Panc1 (cell line): Measurements from ENCODE around the gene MRGPRX2. TPM values are rescaled to one million over a fixed set of nuclear protein-coding genes. Genes with fewer than 3 reads are reported as not detected.

Experiments used
- ATAC-seq: fragments of 200-7000 bp; cut with Tn5 transposase; 2 replicates; pipeline ENCODE4 v1.9.1; 2020; ENCODE audit warnings: mild to moderate bottlenecking, moderate library complexity
- BruUV-seq: library from RNA; stranded (reverse); fragments of 400-500 nt; replicated peaks from 2 replicates; lab custom pipeline; 2021; lab: Mats Ljungman, UMichigan
- CTCF ChIA-PET: fragments of 300-600 bp; sonication (Branson Sonifier 250); formaldehyde crosslinking; loops from one replicate; lab custom pipeline; 2022; ENCODE audit warnings: antibody characterized with exemption; lab: Charles Lee
- POLR2A ChIA-PET: fragments of 300-600 bp; sonication (Branson Sonifier 250); formaldehyde crosslinking; loops from one replicate; lab custom pipeline; 2022; ENCODE audit warnings: antibody characterized with exemption; lab: Charles Lee
- DNase-seq: peaks from one replicate; pipeline ENCODE4 v3.0.0-alpha.2; 2010; ENCODE audit warnings: low read depth, low spot score
- H3K27ac ChIP-seq: 2 replicates; pipeline ENCODE4 v1.5.1; 2011; ENCODE audit warnings: mild to moderate bottlenecking, low read length, inconsistent platforms
- H3K27me3 ChIP-seq: fragments of 200-500 bp; sonication (Bioruptor generic); 2 replicates; pipeline ENCODE4 v1.6.0; 2014; ENCODE audit warnings: low read length, inconsistent platforms; ENCODE audit not compliant: control insufficient read depth, insufficient read depth
- H3K36me3 ChIP-seq: fragments of 200-500 bp; sonication (Bioruptor generic); 2 replicates; pipeline ENCODE4 v1.5.1; 2014; ENCODE audit warnings: inconsistent platforms, mild to moderate bottlenecking, low read length, moderate library complexity; ENCODE audit not compliant: control insufficient read depth, insufficient read depth
- H3K4me1 ChIP-seq: 2 replicates; pipeline ENCODE4 v1.5.1; 2011; ENCODE audit warnings: inconsistent platforms, mild to moderate bottlenecking, low read length, moderate library complexity; ENCODE audit not compliant: control insufficient read depth, insufficient read depth
- H3K4me3 ChIP-seq, 2 experiments: 2 replicates each; pipeline ENCODE4 v1.5.1; 2011 to 2012; ENCODE audit warnings: low read depth in 2 of 2, low read length in 2 of 2, mild to moderate bottlenecking in 2 of 2, inconsistent platforms in 1 of 2, moderate library complexity in 1 of 2
- H3K9me3 ChIP-seq: fragments of 200-500 bp; sonication (Bioruptor generic); 2 replicates; pipeline ENCODE4 v1.5.1; 2014; ENCODE audit warnings: low read depth, mild to moderate bottlenecking, inconsistent platforms, low read length, moderate library complexity; ENCODE audit not compliant: control insufficient read depth, insufficient read depth
- POLR2AphosphoS5 ChIP-seq: IDR thresholded peaks from 2 replicates; pipeline ENCODE4 v1.6.1; 2012; ENCODE audit warnings: mild to moderate bottlenecking, low read depth, low read length, moderate library complexity
- SIN3A ChIP-seq: IDR thresholded peaks from 2 replicates; pipeline ENCODE4 v1.6.1; 2012; ENCODE audit warnings: low read depth, mild to moderate bottlenecking, low read length, moderate library complexity, borderline replicate concordance; ENCODE audit not compliant: insufficient read depth
- TCF7L2 ChIP-seq: IDR thresholded peaks from 2 replicates; pipeline ENCODE4 v1.6.1; 2011; ENCODE audit warnings: mild to moderate bottlenecking, low read depth, low read length, inconsistent platforms
- in situ Hi-C: cut with HindIII; loops from 2 replicates; pipeline ENCODE4 v1.10.0; 2016; ENCODE audit warnings: low sequenced_read_pairs, low pct_unique_long_range_greater_than_20kb
- intact Hi-C: fragments of 100-400 bp; cut with micrococcal nuclease; formaldehyde crosslinking; loops from one replicate; pipeline ENCODE4 v1.10.0; 2022; ENCODE audit not compliant: unreplicated experiment
- total RNA-seq: library from RNA; stranded (reverse); gene quantifications from one replicate; pipeline ENCODE4 v1.2.1, GENCODE V29; 2021; ENCODE audit not compliant: unreplicated experiment
- TF ChIP-seq, protein P1 (sequence below): fragments of 450-650 bp; IDR thresholded peaks from 2 replicates; pipeline ENCODE4 v1.5.1; 2017; ENCODE audit warnings: mild to moderate bottlenecking
- TF ChIP-seq, protein P2 (sequence below), 2 experiments: IDR thresholded peaks; 2 replicates each; pipeline ENCODE4 v1.6.1; 2011 to 2012; ENCODE audit warnings: low read depth in 2 of 2, control low read depth in 1 of 2, low read length in 1 of 2, mild to moderate bottlenecking in 1 of 2, moderate library complexity in 1 of 2; ENCODE audit not compliant: insufficient read depth in 1 of 2

Gene MRGPRX2
- total RNA-seq, 1 experiment from 2014 or later: not detected

DNA sequence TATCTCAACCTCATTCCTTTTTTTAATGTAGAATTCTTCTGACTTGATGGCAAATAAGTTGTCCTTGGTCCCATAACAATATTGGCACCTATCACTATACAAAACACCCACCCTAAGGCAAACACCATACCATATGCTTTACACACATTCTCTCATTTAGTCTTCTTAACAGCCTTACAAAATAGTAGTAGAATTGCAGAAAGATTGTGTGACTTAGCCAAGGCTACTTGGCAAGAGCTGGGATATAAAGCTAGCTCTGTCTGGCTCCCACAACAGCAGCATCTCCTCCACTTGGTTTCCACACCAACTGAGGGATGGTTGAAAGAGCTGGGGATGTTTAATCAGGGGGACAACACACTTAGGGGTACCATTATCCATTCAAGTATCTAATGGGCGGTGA, 46.6 kb upstream of the MRGPRX2 start:
- TF ChIP-seq, protein P1, sequence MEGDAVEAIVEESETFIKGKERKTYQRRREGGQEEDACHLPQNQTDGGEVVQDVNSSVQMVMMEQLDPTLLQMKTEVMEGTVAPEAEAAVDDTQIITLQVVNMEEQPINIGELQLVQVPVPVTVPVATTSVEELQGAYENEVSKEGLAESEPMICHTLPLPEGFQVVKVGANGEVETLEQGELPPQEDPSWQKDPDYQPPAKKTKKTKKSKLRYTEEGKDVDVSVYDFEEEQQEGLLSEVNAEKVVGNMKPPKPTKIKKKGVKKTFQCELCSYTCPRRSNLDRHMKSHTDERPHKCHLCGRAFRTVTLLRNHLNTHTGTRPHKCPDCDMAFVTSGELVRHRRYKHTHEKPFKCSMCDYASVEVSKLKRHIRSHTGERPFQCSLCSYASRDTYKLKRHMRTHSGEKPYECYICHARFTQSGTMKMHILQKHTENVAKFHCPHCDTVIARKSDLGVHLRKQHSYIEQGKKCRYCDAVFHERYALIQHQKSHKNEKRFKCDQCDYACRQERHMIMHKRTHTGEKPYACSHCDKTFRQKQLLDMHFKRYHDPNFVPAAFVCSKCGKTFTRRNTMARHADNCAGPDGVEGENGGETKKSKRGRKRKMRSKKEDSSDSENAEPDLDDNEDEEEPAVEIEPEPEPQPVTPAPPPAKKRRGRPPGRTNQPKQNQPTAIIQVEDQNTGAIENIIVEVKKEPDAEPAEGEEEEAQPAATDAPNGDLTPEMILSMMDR: no peak
- TF ChIP-seq SIN3A (no peak), TCF7L2 (no peak), POLR2AphosphoS5 (no peak)
- TF ChIP-seq, protein P2, sequence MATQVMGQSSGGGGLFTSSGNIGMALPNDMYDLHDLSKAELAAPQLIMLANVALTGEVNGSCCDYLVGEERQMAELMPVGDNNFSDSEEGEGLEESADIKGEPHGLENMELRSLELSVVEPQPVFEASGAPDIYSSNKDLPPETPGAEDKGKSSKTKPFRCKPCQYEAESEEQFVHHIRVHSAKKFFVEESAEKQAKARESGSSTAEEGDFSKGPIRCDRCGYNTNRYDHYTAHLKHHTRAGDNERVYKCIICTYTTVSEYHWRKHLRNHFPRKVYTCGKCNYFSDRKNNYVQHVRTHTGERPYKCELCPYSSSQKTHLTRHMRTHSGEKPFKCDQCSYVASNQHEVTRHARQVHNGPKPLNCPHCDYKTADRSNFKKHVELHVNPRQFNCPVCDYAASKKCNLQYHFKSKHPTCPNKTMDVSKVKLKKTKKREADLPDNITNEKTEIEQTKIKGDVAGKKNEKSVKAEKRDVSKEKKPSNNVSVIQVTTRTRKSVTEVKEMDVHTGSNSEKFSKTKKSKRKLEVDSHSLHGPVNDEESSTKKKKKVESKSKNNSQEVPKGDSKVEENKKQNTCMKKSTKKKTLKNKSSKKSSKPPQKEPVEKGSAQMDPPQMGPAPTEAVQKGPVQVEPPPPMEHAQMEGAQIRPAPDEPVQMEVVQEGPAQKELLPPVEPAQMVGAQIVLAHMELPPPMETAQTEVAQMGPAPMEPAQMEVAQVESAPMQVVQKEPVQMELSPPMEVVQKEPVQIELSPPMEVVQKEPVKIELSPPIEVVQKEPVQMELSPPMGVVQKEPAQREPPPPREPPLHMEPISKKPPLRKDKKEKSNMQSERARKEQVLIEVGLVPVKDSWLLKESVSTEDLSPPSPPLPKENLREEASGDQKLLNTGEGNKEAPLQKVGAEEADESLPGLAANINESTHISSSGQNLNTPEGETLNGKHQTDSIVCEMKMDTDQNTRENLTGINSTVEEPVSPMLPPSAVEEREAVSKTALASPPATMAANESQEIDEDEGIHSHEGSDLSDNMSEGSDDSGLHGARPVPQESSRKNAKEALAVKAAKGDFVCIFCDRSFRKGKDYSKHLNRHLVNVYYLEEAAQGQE (IDR thresholded peaks at IDR 0.05; ENCODE audit: insufficient read depth in 1 of 2, low read depth in 2 of 2, low read length in 1 of 2): no peak
- Histone ChIP-seq H3K4me1 (no peaks in the 10 kb centered on the region), H3K4me3 (no peak overlapping the region), H3K27me3 (peaks cover 2% of the 10 kb centered on the region), H3K27ac (no peak overlapping the region), H3K36me3 (no peaks in the 10 kb centered on the region), H3K9me3 (no peaks in the 10 kb centered on the region)
- ChIA-PET CTCF (no interaction called here), POLR2A (no interaction called here)
- ATAC-seq (no peak), DNase-seq (no peak)
- intact Hi-C loops: no loop called here
- in situ Hi-C loops: no loop called here
- BruUV-seq: no TSS peak

DNA sequence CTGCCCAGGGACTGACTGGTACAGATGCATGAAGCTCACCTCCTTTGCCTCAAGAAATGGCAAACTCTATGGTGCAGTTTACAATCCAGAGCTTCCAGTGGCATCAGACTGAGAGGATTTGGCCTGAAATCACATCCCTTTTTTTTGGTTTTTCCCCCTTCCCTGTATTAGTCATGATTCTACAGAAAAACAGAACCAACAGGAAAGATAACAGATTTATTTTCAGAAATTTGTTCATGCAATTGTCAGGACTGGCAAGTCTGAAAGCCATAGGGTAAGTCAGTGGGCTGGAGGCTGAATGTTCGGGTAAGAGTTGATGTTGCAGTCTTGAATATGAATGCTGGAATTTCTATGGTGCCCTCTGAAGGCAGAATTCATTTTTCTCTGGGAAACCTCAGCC, 44.5 kb upstream of the MRGPRX2 start:
- in situ Hi-C loops (no loop called here), intact Hi-C loops (no loop called here)
- ChIA-PET CTCF (interaction anchor here (0.7 kb wide), 1 partner anchor 16 kb away, joined by 8 read pairs; no protein-coding TSS in a partner anchor), POLR2A (no interaction called here)
- no TSS peak for BruUV-seq
- peaks cover 2% of the 10 kb centered on the region for H3K27me3 ChIP-seq
- no peaks in the 10 kb centered on the region for H3K36me3 ChIP-seq
- H3K9me3 ChIP-seq: no peaks in the 10 kb centered on the region
- TF ChIP-seq, protein P1: no peak
- TF ChIP-seq TCF7L2: no peak
- TF ChIP-seq, protein P2 (IDR thresholded peaks at IDR 0.05; ENCODE audit: insufficient read depth in 1 of 2, low read depth in 2 of 2, low read length in 1 of 2): no peak
- no peak for TF ChIP-seq SIN3A
- TF ChIP-seq POLR2AphosphoS5: no peak
- no peak overlapping the region for H3K4me3 ChIP-seq
- no peak for ATAC-seq
- no peak overlapping the region for H3K27ac ChIP-seq
- no peaks in the 10 kb centered on the region for H3K4me1 ChIP-seq
- no peak for DNase-seq
